GM12878 (cell line): ENCODE data around the gene GAK. TPM values are rescaled to one million over a fixed set of nuclear protein-coding genes. Genes with fewer than 3 reads are reported as not detected.

Experiments
- ATAC-seq: fragments of 200-7000 bp; cut with Tn5 transposase; 3 replicates; pipeline ENCODE4 v1.9.1; 2020; ENCODE audit warnings: mild to moderate bottlenecking, moderate library complexity
- BruUV-seq: library from RNA; stranded (reverse); fragments of 400-500 nt; replicated peaks from 2 replicates; lab custom pipeline; 2021; lab: Mats Ljungman, UMichigan
- CTCF ChIA-PET: fragments of 300-600 bp; sonication (Branson Sonifier 250); formaldehyde crosslinking; extraction: SDS; loops from one replicate; lab custom pipeline; 2021; ENCODE audit warnings: inconsistent platforms; lab: Yijun Ruan, JAX
- POLR2A ChIA-PET: fragments of 350-600 bp; formaldehyde crosslinking; extraction: SDS; loops from one replicate; lab custom pipeline; 2021; ENCODE audit warnings: inconsistent platforms; lab: Charles Lee
- RAD21 ChIA-PET: fragments of 300-600 bp; sonication (Branson Sonifier 250); formaldehyde crosslinking; loops from one replicate; lab custom pipeline; 2023; ENCODE audit warnings: antibody characterized with exemption; ENCODE audit not compliant: unreplicated experiment; lab: Charles Lee
- SMC1A ChIA-PET: fragments of 300-600 bp; sonication (Branson Sonifier 250); formaldehyde crosslinking; loops from one replicate; lab custom pipeline; 2023; ENCODE audit not compliant: unreplicated experiment, uncharacterized antibody; lab: Charles Lee
- DNase-seq: peaks from one replicate; pipeline ENCODE4 v3.0.0-alpha.2; 2011; ENCODE audit warnings: low read depth, low spot score
- FAIRE-seq: peaks from 3 replicates; lab custom pipeline; 2011; peaks lifted over from hg19 to GRCh38; lab: Jason Lieb, UNC
- H2AFZ ChIP-seq: 2 replicates; pipeline ENCODE4 v1.6.0; 2011; ENCODE audit warnings: low read depth, low read length, control low read depth; ENCODE audit not compliant: control insufficient read depth
- H3K27ac ChIP-seq: 2 replicates; pipeline ENCODE4 v1.5.1; 2011; ENCODE audit warnings: control low read depth; ENCODE audit not compliant: control insufficient read depth, insufficient read depth
- H3K27me3 ChIP-seq, 2 experiments: replicated peaks in 1 of 2; 2 replicates each; pipeline versions ENCODE4 v1.6.0 to v1.6.1; 2011; ENCODE audit warnings: low read length in 1 of 2; ENCODE audit not compliant: control insufficient read depth in 2 of 2, insufficient read depth in 2 of 2
- H3K36me3 ChIP-seq, 2 experiments: 2 replicates each; pipeline ENCODE4 v1.5.1; 2011; ENCODE audit warnings: low read length in 1 of 2; ENCODE audit not compliant: control insufficient read depth in 2 of 2, insufficient read depth in 2 of 2
- H3K4me1 ChIP-seq: 2 replicates; pipeline ENCODE4 v1.6.1; 2011; ENCODE audit warnings: mild to moderate bottlenecking, low read length, moderate library complexity, mixed read lengths; ENCODE audit not compliant: control insufficient read depth, insufficient read depth
- H3K4me2 ChIP-seq: 2 replicates; pipeline ENCODE4 v1.6.0; 2011; ENCODE audit warnings: control low read depth; ENCODE audit not compliant: control insufficient read depth, insufficient read depth
- H3K4me3 ChIP-seq: fragments of 200-600 bp; sonication (generic); 2 replicates; pipeline ENCODE4 v1.5.1; 2016
- H3K79me2 ChIP-seq: 2 replicates; pipeline ENCODE4 v1.6.0; 2011; ENCODE audit warnings: low read length; ENCODE audit not compliant: control insufficient read depth, insufficient read depth
- H3K9ac ChIP-seq: 2 replicates; pipeline ENCODE4 v1.8.0; 2011; ENCODE audit warnings: low read length, control low read depth, mixed read lengths; ENCODE audit not compliant: control insufficient read depth, insufficient read depth
- H3K9me3 ChIP-seq: replicated peaks from 3 replicates; pipeline ENCODE4 v1.5.1; 2011; ENCODE audit warnings: mild to moderate bottlenecking, low read length; ENCODE audit not compliant: control insufficient read depth, insufficient read depth
- H4K20me1 ChIP-seq: 2 replicates; pipeline ENCODE4 v1.6.0; 2011; ENCODE audit not compliant: control insufficient read depth, insufficient read depth
- CBFB ChIP-seq: IDR thresholded peaks from 2 replicates; pipeline ENCODE4 v1.6.1; 2016; ENCODE audit warnings: antibody characterized with exemption, low read depth
- EP300 ChIP-seq, 2 experiments: fragments of 150-350 bp in 1 of 2; IDR thresholded peaks; 2 replicates each; pipeline ENCODE4 v1.6.1; 2011 to 2012; ENCODE audit warnings: low read depth in 2 of 2, low read length in 2 of 2, borderline replicate concordance in 1 of 2, improper control_type of control experiment in 1 of 2, inconsistent platforms in 1 of 2; ENCODE audit not compliant: control insufficient read depth in 1 of 2
- HDGF ChIP-seq: fragments of 450-650 bp; IDR thresholded peaks from 2 replicates; pipeline ENCODE4 v1.6.1; 2016; ENCODE audit warnings: antibody characterized with exemption
- RB1 ChIP-seq: fragments of 450-650 bp; formaldehyde crosslinking; IDR thresholded peaks from 2 replicates; pipeline ENCODE4 v1.6.1; 2017; ENCODE audit warnings: mild to moderate bottlenecking, borderline replicate concordance
- RCOR1 ChIP-seq: conservative IDR thresholded peaks from 2 replicates; pipeline ENCODE4 v1.6.1; 2012; ENCODE audit warnings: low read depth, low read length, improper control_type of control experiment
- RUNX3 ChIP-seq: IDR thresholded peaks from 2 replicates; pipeline ENCODE4 v1.6.1; 2012; ENCODE audit warnings: low read length, inconsistent platforms
- WGBS: methylation state at CpG from one replicate; pipeline ENCODE4 v1.1.6; 2016; ENCODE audit warnings: low lambda C conversion rate; ENCODE audit not compliant: insufficient replicate concordance, insufficient coverage; ENCODE audit errors: missing lambda C conversion rate; 5-methylcytosine and 5-hydroxymethylcytosine counted together
- in situ Hi-C: fragments of 300-500 bp; cut with MboI; formaldehyde crosslinking; loops from 9 replicates; pipeline ENCODE4 v1.14.3; 2018; ENCODE audit warnings: mixed read lengths
- intact Hi-C: fragments of 100-400 bp; cut with micrococcal nuclease; formaldehyde crosslinking; loops from one replicate; pipeline ENCODE4 v1.14.2; 2022; ENCODE audit not compliant: unreplicated experiment
- polyA plus RNA-seq, 11 experiments: library from polyadenylated mRNA; depleted of rRNA in 4 of 11; unstranded in 6 of 11; stranded (reverse) in 5 of 11; fragments of >200 nt; fragmentation: Nextera tagmentation in 4 of 11; fragmentation: Illumina TruSeq in 1 of 11; extraction: Ambion mirVana in 4 of 11; extraction: Trizol in 1 of 11; gene quantifications; 1 replicate in 1 of 11; 2 replicates in 10 of 11; pipeline versions ENCODE4 v1.2.1 to v1.2.3, GENCODE V29; 2011 to 2016; ENCODE audit warnings: inconsistent platforms in 2 of 11, missing spikeins in 2 of 11, low read depth in 1 of 11
- total RNA-seq, 4 experiments: library from RNA; depleted of rRNA in 3 of 4; stranded (reverse); fragments of >200 nt in 3 of 4; fragmentation: Illumina TruSeq in 1 of 4; extraction: Trizol in 1 of 4; gene quantifications; 2 replicates each; pipeline versions ENCODE4 v1.2.1 to v1.2.3, GENCODE V29; 2013 to 2021
- TF ChIP-seq, protein P1 (sequence below): fragments of 450-650 bp; conservative IDR thresholded peaks from 2 replicates; pipeline ENCODE4 v1.6.1; 2017; ENCODE audit warnings: mild to moderate bottlenecking, moderate library complexity
- TF ChIP-seq, protein P2 (sequence below): IDR thresholded peaks from 2 replicates; pipeline ENCODE4 v1.6.1; 2012; ENCODE audit warnings: improper control_type of control experiment, low read depth, low read length; ENCODE audit not compliant: insufficient replicate concordance

GAK gene
- total and polyA plus RNA-seq, 10 of the 15 experiments (the other 5 are each of a cell fraction or from before 2014, with no cell fraction given), result 0.82 to 127 (median 53.8) TPM

DNA sequence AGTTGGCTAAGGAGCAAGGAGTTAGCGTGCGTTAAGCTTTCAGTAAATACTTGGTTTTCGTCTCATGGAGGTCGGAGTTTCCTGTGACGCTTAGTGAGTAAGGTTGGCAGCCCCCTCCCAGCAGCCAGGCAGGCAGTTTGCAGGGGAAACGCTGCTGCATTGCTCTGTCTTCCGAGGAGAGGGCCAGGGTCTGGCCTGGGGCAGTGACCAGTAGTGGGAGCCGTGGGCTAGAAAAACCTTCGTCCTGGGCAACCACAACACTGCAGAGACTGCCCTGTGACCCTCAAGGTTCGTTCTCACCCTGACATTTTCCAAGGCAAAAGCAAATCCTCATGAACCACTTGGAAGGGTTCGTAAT, 576 bp upstream of the GAK start:
- H3K9me3 ChIP-seq, result no peaks in the 10 kb centered on the region
- FAIRE-seq (no peak), ATAC-seq (peak; percentile 15), DNase-seq (no peak)
- CTCF ChIA-PET, result interaction anchor here (1.3 to 1.5 kb wide), 2 partner anchors 10 to 54 kb away, joined by 5 to 6 read pairs; partner anchors contain the start of gene IDUA
- BruUV-seq, result TSS peak; percentile 93
- SMC1A ChIA-PET, result interaction anchor here (1.0 to 5.1 kb wide), 2 partner anchors 10 to 54 kb away, joined by 3 to 47 read pairs; partner anchors contain the start of gene IDUA
- intact Hi-C loops, result loop anchor here (1.0 to 10.0 kb wide), 3 partner anchors 8 to 258 kb away; partner anchors contain the start of genes ATP5ME, IDUA and MYL5
- RAD21 ChIA-PET, result interaction anchor here (1.0 to 8.6 kb wide), 6 partner anchors 9 to 414 kb away, joined by 3 to 48 read pairs (median 3); partner anchors contain the start of genes IDUA and UVSSA
- in situ Hi-C loops, result no loop called here
- WGBS, result 6% methylated on average over 11 of the region's 11 CpGs
- no peaks in the 10 kb centered on the region; a peak in 1 of 4 replicates for H3K36me3 ChIP-seq
- 0 out of 2 replicates have a peak, but pooled peaks have one; percentile 2 for TF ChIP-seq CBFB
- TF ChIP-seq EP300 (IDR thresholded peaks at IDR 0.05; ENCODE audit: borderline replicate concordance in 1 of 2, control insufficient read depth in 1 of 2, low read depth in 2 of 2, low read length in 2 of 2), result no peak
- TF ChIP-seq RUNX3, result peak; percentile 12; the same call in 1 of the 2 replicates
- 0 out of 2 replicates have a peak, but pooled peaks have one; percentile 0 for TF ChIP-seq RB1
- TF ChIP-seq, protein P1, sequence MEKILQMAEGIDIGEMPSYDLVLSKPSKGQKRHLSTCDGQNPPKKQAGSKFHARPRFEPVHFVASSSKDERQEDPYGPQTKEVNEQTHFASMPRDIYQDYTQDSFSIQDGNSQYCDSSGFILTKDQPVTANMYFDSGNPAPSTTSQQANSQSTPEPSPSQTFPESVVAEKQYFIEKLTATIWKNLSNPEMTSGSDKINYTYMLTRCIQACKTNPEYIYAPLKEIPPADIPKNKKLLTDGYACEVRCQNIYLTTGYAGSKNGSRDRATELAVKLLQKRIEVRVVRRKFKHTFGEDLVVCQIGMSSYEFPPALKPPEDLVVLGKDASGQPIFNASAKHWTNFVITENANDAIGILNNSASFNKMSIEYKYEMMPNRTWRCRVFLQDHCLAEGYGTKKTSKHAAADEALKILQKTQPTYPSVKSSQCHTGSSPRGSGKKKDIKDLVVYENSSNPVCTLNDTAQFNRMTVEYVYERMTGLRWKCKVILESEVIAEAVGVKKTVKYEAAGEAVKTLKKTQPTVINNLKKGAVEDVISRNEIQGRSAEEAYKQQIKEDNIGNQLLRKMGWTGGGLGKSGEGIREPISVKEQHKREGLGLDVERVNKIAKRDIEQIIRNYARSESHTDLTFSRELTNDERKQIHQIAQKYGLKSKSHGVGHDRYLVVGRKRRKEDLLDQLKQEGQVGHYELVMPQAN, result 0 out of 2 replicates have a peak, but pooled peaks have one; percentile 0
- TF ChIP-seq, protein P2, sequence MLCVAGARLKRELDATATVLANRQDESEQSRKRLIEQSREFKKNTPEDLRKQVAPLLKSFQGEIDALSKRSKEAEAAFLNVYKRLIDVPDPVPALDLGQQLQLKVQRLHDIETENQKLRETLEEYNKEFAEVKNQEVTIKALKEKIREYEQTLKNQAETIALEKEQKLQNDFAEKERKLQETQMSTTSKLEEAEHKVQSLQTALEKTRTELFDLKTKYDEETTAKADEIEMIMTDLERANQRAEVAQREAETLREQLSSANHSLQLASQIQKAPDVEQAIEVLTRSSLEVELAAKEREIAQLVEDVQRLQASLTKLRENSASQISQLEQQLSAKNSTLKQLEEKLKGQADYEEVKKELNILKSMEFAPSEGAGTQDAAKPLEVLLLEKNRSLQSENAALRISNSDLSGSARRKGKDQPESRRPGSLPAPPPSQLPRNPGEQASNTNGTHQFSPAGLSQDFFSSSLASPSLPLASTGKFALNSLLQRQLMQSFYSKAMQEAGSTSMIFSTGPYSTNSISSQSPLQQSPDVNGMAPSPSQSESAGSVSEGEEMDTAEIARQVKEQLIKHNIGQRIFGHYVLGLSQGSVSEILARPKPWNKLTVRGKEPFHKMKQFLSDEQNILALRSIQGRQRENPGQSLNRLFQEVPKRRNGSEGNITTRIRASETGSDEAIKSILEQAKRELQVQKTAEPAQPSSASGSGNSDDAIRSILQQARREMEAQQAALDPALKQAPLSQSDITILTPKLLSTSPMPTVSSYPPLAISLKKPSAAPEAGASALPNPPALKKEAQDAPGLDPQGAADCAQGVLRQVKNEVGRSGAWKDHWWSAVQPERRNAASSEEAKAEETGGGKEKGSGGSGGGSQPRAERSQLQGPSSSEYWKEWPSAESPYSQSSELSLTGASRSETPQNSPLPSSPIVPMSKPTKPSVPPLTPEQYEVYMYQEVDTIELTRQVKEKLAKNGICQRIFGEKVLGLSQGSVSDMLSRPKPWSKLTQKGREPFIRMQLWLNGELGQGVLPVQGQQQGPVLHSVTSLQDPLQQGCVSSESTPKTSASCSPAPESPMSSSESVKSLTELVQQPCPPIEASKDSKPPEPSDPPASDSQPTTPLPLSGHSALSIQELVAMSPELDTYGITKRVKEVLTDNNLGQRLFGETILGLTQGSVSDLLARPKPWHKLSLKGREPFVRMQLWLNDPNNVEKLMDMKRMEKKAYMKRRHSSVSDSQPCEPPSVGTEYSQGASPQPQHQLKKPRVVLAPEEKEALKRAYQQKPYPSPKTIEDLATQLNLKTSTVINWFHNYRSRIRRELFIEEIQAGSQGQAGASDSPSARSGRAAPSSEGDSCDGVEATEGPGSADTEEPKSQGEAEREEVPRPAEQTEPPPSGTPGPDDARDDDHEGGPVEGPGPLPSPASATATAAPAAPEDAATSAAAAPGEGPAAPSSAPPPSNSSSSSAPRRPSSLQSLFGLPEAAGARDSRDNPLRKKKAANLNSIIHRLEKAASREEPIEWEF, result no peak
- no peak for TF ChIP-seq RCOR1
- TF ChIP-seq HDGF, result 0 out of 2 replicates have a peak, but pooled peaks have one; percentile 23
- H3K79me2 ChIP-seq, result peaks cover 42% of the 10 kb centered on the region
- H3K9ac ChIP-seq, result peak overlapping the region; percentile 81
- H3K4me1 ChIP-seq, result peaks cover 29% of the 10 kb centered on the region
- H3K27ac ChIP-seq, result peak overlapping the region; percentile 90
- peak overlapping the region; percentile 44 for H2AFZ ChIP-seq
- H4K20me1 ChIP-seq, result peaks cover 12% of the 10 kb centered on the region; the same call in 1 of the 2 replicates
- no peaks in the 10 kb centered on the region for H3K27me3 ChIP-seq
- peak overlapping the region; percentile 74 for H3K4me2 ChIP-seq
- POLR2A ChIA-PET, result interaction anchor here (0.8 to 1.7 kb wide), 5 partner anchors 10 to 151 kb away, joined by 3 to 15 read pairs (median 6); partner anchors contain the start of gene IDUA
- H3K4me3 ChIP-seq, result peak overlapping the region; percentile 98
